ENCODE results near the gene HRAS.

Gene HRAS

DNA sequence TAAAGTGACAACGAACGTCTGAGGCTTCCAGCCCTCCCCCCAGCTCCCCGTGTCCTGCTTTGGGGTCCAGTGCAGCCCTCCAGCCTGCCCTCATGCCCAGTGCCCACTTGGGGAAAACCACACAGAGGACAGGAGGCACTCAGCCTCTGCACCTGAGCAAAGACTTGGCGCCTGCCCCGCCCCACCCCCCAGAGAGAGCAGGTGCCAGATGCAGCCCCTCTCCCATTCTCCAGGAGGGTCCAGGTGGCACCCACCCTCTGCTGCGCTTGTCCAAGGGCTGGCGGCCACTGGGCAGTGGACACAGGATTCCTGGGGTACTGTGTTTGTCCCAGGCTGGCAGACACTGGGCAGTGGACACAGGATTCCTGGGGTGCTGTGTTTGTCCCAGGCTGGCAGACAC lies 44.0 kb downstream of the HRAS start:
- no peak for DNase-seq

GRCh38 chr11:490930-491260 lies 44.5 kb downstream of the HRAS start:
- no peak for DNase-seq

- DNase-seq: no peak
Observed at GRCh38 chr11:490186-490929, 45.0 kb downstream of the HRAS start.

DNA sequence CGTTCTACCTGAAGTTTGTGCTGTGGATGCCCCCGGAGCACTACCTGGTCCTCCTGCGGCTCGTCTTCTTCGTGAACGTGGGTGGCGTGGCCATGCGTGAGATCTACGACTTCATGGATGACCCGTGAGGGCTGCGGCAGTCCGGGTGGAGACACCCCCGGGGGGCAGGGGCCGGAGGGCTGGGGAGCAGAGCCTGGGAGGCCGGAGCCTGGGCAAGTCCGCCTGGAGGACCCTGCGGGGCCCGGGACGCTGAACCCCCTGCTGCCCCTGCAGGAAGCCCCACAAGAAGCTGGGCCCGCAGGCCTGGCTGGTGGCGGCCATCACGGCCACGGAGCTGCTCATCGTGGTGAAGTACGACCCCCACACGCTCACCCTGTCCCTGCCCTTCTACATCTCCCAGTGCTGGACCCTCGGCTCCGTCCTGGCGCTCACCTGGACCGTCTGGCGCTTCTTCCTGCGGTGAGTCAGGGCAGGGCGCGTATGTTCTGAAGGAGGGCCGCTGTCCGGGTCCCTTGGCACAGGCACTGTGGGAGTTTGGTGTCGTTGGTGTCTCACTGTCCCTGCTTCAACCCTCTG lies 45.7 kb downstream of the HRAS start:
- DNase-seq: no peak

DNA sequence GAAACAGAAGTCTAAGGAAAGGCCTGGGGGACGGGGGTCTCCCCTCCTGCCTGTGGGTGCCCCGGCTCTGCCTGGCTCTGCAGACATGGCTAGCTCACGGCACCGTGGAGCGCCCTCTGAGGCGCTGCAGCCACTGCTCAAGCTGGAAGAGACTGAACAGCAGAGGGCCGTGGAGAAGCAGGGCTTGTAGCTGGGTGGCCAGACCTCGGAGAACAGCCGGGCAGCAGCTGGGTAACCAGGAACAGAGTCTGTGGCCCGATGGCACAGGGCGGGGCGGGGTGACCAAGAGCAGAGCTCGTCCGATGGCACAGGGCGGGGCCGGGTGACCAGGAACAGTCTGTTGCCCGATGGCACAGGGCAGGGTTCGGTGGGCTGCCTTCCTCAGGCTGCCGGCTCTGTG lies 46.4 kb downstream of the HRAS start:
- DNase-seq: no peak

GRCh38 chr11:488579-488978 lies 46.8 kb downstream of the HRAS start:
- no peak for DNase-seq

- no peak for DNase-seq
Observed at GRCh38 chr11:488062-488461, 47.3 kb downstream of the HRAS start.

DNA sequence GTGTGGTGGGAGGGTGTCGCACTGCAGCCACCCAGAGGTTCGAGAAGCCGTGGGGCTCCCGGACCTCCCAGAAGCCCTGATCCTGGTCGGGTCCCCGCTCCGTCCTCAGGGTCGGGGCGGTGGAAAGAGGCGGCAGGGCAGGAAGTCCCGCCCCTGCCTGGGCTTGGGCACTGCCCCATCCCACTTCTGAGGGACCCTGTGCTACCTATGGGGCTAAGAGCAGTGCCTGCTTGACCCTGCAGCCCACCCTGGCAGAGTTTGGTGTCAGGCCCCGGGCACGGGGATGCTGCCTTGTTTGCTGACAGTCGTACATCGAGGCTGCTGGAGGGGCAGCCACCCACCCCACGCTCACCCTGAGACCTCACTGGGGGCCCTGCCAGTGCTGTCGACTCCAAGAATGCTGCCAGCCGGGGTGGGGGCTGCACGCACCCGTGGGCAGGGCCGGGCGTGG lies 47.8 kb downstream of the HRAS start:
- no peak for DNase-seq

GRCh38 chr11:486189-486588 lies 49.2 kb downstream of the HRAS start:
- DNase-seq: no peak

- DNase-seq: no peak
Observed at GRCh38 chr11:484616-485015, 50.8 kb downstream of the HRAS start.

Measured in activated naive CD4-positive, alpha-beta T cell treated with anti-CD3 and anti-CD28 coated beads, Interleukin-2, amount 50 U/mL, for 16 hours (primary cell).